ENCODE results near the gene HLA-DPB1.

The HLA-DPB1 gene

GRCh38 chr6:33123732-33124524, 48.1 kb downstream of the HLA-DPB1 start:
- no peak overlapping the region for H3K4me3 ChIP-seq (ENCODE audit: low read depth, low read length)
- no peak for DNase-seq (ENCODE audit: low read depth)

GRCh38 chr6:33124525-33124901, 48.7 kb downstream of the HLA-DPB1 start:
- H3K4me3 ChIP-seq (ENCODE audit: low read depth, low read length), result no peak overlapping the region
- no peak for DNase-seq (ENCODE audit: low read depth)

GRCh38 chr6:33124947-33125346, 49.2 kb downstream of the HLA-DPB1 start:
- no peak for DNase-seq (ENCODE audit: low read depth)
- no peak overlapping the region for H3K4me3 ChIP-seq (ENCODE audit: low read depth, low read length)

DNA sequence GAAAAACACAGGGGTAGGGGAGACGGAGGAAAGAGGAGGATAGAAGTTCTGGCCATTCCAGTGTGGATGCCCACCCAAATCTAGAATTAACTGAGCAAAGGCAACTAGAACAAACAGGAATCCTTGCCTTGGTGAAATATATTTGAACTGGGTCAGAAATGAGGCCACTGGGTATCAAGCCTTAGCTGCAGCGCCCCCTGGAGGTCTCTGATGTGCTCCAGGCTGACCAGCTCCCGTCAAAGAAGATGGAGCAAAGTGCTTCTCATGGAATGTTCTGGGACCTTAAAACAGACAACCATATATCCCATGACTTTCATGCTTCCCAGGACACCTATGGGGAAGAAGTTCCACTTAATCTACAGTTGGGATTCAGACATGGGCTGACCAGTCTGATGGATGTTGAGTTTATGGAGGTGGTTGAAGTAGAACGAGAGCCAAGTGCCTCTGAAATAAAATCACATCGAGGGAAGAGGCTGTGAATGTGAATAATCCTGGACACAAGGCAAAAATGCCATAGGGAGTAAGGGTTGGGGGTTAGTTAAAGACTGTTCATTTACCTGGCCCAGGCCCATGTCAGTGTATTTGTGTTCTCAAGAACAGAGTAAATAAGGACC, 50.4 kb downstream of the HLA-DPB1 start:
- H3K4me3 ChIP-seq (ENCODE audit: low read depth, low read length), result no peak overlapping the region
- DNase-seq (ENCODE audit: low read depth), result no peak

DNA sequence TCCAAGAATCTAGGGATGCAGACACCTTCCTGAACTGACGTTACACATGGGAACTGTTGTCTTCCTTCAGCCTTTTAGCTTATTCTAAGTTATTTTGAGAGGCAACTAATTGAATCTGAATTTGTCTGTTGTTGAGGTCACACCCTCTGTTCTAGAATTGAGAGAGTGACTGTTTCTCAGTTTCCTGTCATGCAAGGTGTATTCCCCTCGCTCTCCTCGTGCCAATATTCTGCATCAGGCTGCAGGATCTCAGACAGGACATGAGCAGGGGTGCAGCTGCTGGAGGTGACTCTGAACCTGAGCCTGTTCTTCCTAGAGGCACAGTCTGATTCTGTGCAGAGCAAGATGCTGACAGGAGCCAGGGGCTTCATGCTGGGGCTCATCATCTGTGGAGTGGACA, 52.5 kb downstream of the HLA-DPB1 start:
- DNase-seq (ENCODE audit: low read depth), result no peak
- no peak overlapping the region for H3K4me3 ChIP-seq (ENCODE audit: low read depth, low read length)

GRCh38 chr6:33132081-33132524, 56.3 kb downstream of the HLA-DPB1 start:
- no peak for DNase-seq (ENCODE audit: low read depth)
- H3K4me3 ChIP-seq (ENCODE audit: low read depth, low read length), result no peak overlapping the region

- H3K4me3 ChIP-seq (ENCODE audit: low read depth, low read length), result no peak overlapping the region
- no peak for DNase-seq (ENCODE audit: low read depth)
These were observed 60.6 kb downstream of the HLA-DPB1 start for GRCh38 chr6:33136310-33136900.

All from skeletal muscle cell (primary cell).